Calu3 (cell line): ENCODE data around the gene MYH9. TPM values are rescaled to one million over a fixed set of nuclear protein-coding genes. Genes with fewer than 3 reads are reported as not detected.
A peak's percentile ranks its signal among the peaks of the same experiment; 100 is the strongest.

ENCODE experiments used
- BruUV-seq: library from RNA; stranded (reverse); fragments of 400-500 nt; replicated peaks from 2 replicates; lab custom pipeline; 2021; lab: Mats Ljungman, UMichigan
- CTCF ChIA-PET: fragments of 300-600 bp; sonication (Branson Sonifier 250); formaldehyde crosslinking; loops from one replicate; lab custom pipeline; 2022; ENCODE audit warnings: antibody characterized with exemption; lab: Charles Lee
- DNase-seq: peaks from one replicate; pipeline ENCODE4 v3.0.0; 2022
- H3K27ac Mint-ChIP-seq: one replicate; pipeline ENCODE4 v1.8.0; 2022; ENCODE audit warnings: mixed read lengths; ENCODE audit not compliant: unreplicated experiment
- H3K27me3 Mint-ChIP-seq: one replicate; pipeline ENCODE4 v1.8.0; 2022; ENCODE audit warnings: mixed read lengths; ENCODE audit not compliant: unreplicated experiment
- H3K36me3 Mint-ChIP-seq: one replicate; pipeline ENCODE4 v1.8.0; 2022; ENCODE audit warnings: mild to moderate bottlenecking, moderate library complexity, mixed read lengths; ENCODE audit not compliant: insufficient read depth, unreplicated experiment
- H3K4me1 Mint-ChIP-seq: one replicate; pipeline ENCODE4 v1.8.0; 2022; ENCODE audit warnings: mild to moderate bottlenecking, low read depth, mixed read lengths; ENCODE audit not compliant: unreplicated experiment
- H3K4me3 Mint-ChIP-seq: one replicate; pipeline ENCODE4 v1.8.0; 2022; ENCODE audit warnings: mild to moderate bottlenecking, low read depth, moderate library complexity, mixed read lengths; ENCODE audit not compliant: unreplicated experiment
- H3K9me3 Mint-ChIP-seq: one replicate; pipeline ENCODE4 v1.8.0; 2022; ENCODE audit warnings: low read depth, mixed read lengths; ENCODE audit not compliant: unreplicated experiment
- intact Hi-C: fragments of 100-400 bp; cut with micrococcal nuclease; formaldehyde crosslinking; loops from one replicate; pipeline ENCODE4 v1.10.0; 2022; ENCODE audit not compliant: unreplicated experiment
- total RNA-seq: library from RNA; stranded (reverse); gene quantifications from 2 replicates; pipeline ENCODE4 v1.2.3, GENCODE V29; 2022
- TF ChIP-seq, protein P1 (sequence below): fragments of 200-600 bp; IDR thresholded peaks from one replicate; pipeline ENCODE4 v1.8.0; 2022; ENCODE audit warnings: antibody characterized with exemption; ENCODE audit not compliant: unreplicated experiment

MYH9 gene
- total RNA-seq, 1 experiment from 2014 or later: 606 TPM

DNA sequence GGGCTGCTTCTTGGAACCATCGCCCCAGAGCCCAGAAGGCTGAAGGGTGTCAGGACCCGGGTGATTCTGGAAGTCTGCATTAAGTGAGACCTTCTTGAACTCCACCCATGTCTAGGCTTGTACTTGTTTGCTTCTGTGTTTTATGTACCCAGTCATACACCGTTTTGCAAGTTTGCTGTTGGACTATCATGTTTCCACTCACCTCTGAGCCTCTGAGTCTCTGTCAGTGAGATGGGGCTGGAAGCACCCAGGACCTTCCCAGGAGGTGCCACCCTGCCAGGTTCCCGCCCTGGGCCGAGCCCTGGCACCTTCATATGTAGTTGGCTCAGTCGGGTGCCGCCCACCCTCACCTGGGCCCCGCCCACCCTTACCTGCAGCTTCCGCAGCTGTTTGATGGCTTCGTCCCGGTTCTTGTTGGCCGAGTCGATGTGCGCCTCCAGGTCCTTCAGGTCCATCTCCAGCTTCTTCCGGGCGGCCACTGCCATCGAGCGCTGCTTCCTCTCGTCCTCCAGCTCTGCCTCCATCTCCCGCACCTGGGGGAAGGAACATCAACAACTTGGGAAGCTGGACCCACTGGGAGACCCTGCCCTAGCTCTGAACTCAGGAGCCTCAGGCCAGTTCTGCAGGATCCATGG lies 99.8 kb downstream of the MYH9 start:
- CTCF ChIA-PET: interaction anchor here (0.6 kb wide), 1 partner anchor 126 kb away, joined by 3 read pairs; no protein-coding TSS in a partner anchor

DNA sequence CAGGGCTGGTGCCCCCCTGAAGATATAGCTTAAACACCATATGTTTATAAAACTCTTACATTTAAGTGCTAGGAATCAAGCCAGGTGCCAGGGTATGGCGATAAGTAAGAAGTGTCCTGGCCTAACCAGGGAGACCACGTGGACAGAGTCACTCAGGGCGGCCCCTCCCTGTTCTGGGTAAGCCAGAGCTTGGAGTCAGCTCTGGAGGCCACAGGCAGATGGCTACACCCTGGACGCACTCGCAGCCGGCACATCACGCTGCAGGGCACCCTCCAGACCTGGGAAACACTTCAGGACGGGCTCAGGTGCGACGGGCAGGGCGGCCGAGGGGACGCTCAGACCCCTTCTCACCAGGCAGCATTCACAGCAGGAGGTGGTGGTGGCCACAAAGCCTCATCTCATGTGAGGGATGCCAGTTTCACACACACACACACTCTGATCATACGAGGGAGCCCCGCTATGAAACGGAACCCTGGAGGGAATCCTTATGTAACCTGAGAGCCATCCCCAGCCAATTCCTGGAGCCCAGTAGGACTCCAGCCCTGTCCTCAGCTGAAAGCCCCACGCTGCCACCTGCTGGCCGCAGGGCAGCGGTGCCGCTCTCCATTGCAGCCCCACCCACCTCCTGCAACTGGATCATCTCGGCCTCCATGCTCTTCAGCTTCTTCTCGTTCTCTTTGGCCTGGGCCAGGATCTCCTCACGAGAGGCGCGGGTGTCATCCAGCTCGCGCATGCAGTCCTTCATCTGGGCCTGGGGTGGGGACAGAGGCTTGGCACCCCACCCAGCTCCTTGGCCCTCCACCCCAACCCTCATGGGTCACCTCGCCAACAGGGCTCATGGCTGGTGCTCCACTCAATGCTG lies 101.4 kb downstream of the MYH9 start:
- peak; percentile 88 for DNase-seq
- CTCF ChIA-PET: interaction anchor here (0.5 to 1.2 kb wide), 7 partner anchors 9 to 184 kb away, joined by 3 to 7 read pairs (median 4); no protein-coding TSS in a partner anchor
- Mint-ChIP-seq H3K27ac (no peak overlapping the region), H3K36me3 (peaks cover 85% of the 10 kb centered on the region), H3K4me3 (no peak overlapping the region), H3K27me3 (no peaks in the 10 kb centered on the region), H3K9me3 (no peaks in the 10 kb centered on the region), H3K4me1 (peaks cover 5% of the 10 kb centered on the region)
- TF ChIP-seq, protein P1, sequence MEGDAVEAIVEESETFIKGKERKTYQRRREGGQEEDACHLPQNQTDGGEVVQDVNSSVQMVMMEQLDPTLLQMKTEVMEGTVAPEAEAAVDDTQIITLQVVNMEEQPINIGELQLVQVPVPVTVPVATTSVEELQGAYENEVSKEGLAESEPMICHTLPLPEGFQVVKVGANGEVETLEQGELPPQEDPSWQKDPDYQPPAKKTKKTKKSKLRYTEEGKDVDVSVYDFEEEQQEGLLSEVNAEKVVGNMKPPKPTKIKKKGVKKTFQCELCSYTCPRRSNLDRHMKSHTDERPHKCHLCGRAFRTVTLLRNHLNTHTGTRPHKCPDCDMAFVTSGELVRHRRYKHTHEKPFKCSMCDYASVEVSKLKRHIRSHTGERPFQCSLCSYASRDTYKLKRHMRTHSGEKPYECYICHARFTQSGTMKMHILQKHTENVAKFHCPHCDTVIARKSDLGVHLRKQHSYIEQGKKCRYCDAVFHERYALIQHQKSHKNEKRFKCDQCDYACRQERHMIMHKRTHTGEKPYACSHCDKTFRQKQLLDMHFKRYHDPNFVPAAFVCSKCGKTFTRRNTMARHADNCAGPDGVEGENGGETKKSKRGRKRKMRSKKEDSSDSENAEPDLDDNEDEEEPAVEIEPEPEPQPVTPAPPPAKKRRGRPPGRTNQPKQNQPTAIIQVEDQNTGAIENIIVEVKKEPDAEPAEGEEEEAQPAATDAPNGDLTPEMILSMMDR: peak; percentile 91
- intact Hi-C loops: no loop called here
- BruUV-seq: no TSS peak

More for the DNA sequence above, 99.8 kb downstream of the MYH9 start:
- Mint-ChIP-seq H3K4me3 (no peak overlapping the region), H3K4me1 (peaks cover 5% of the 10 kb centered on the region), H3K27me3 (no peaks in the 10 kb centered on the region), H3K36me3 (peaks cover 85% of the 10 kb centered on the region), H3K27ac (no peak overlapping the region), H3K9me3 (no peaks in the 10 kb centered on the region)
- intact Hi-C loops: no loop called here
- no TSS peak for BruUV-seq
- no peak for DNase-seq
- TF ChIP-seq, protein P1: no peak

DNA sequence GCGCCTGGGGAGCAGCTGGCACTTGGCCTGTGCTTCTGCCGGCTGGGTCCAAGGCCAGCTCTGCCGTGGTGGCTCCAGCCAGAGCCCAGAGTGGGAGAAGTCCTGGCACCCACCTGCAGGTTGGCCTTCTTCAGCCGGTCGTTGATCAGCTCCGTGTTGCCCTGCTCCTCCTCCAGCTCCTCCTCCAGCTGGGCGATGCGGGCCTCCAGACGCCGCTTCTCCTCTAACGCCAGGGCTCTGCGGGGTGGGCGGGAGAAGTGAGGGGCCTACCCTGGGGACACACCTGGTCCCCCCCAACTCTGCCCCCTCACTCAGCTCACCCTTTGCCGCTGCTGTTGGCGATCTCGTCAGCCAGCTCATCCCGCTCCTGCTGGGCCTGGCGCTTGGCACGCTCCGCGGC lies 102.2 kb downstream of the MYH9 start:
- CTCF ChIA-PET: no interaction called here
- no peaks in the 10 kb centered on the region for H3K27me3 Mint-ChIP-seq
- H3K4me3 Mint-ChIP-seq: no peak overlapping the region
- peaks cover 5% of the 10 kb centered on the region for H3K4me1 Mint-ChIP-seq
- intact Hi-C loops: no loop called here
- TF ChIP-seq, protein P1: no peak
- DNase-seq: no peak
- no peak overlapping the region for H3K27ac Mint-ChIP-seq
- no peaks in the 10 kb centered on the region for H3K9me3 Mint-ChIP-seq
- no TSS peak for BruUV-seq
- H3K36me3 Mint-ChIP-seq: peaks cover 89% of the 10 kb centered on the region

DNA sequence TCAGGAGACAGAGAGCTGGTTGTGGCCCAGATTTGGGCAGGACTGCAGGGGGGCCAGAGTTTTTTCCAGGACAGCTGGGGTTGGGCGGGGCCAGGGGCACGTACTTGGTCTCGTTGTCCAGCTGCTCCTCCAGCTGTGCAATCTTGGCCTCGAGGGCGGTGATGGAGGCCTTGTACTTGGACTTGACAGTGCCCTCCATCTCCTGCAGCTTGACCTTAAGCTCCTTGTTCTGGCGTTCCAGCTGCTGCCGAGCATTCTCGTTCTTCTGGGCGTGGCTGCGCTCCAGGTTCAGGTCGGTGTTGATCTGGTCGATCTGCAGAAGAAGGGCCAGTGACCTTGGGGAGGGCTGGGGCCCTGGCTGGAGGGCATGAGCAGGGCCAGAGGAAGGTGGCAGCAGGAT lies 102.8 kb downstream of the MYH9 start:
- peaks cover 92% of the 10 kb centered on the region for H3K36me3 Mint-ChIP-seq
- H3K27me3 Mint-ChIP-seq: no peaks in the 10 kb centered on the region
- H3K4me1 Mint-ChIP-seq: peaks cover 5% of the 10 kb centered on the region
- no peak overlapping the region for H3K27ac Mint-ChIP-seq
- BruUV-seq: no TSS peak
- TF ChIP-seq, protein P1: no peak
- H3K9me3 Mint-ChIP-seq: no peaks in the 10 kb centered on the region
- intact Hi-C loops: no loop called here
- CTCF ChIA-PET: interaction anchor here (0.5 kb wide), 1 partner anchor 682 kb away, joined by 3 read pairs; no protein-coding TSS in a partner anchor
- no peak for DNase-seq
- no peak overlapping the region for H3K4me3 Mint-ChIP-seq
